GOT3 (cell line): Measurements from ENCODE around the gene MPPED1.

Experiments used
- DNase-seq: peaks from one replicate; lab custom pipeline; 2025; ENCODE audit warnings: mixed read lengths; lab: John Stamatoyannopoulos, UW

MPPED1 gene

DNA sequence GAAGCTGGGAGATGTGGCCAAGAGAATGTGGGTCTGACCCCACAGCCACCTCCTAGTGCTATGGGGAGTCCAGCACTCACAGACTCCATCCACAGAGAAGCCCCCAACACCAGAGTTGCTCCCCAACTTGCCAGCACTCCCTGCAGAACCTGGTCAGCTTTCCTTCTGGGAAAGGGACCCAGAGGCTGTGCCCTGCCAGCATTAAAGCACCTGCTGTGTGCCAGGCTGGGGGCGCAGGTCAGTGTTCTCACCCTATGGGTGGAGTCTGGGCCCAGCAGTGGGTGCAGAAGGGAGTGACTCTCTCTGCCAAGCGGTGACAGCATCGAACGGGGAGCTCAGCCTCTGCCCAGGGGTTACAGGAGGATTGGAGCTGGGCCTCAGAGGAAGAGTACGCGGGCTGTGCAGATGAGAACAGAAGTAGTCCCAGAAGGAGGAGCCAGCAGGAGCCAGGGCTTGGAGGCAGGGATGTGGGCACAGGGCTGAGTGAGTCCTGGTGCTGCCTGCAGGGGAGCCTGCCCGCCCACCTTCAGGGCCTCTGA lies 114.4 kb downstream of the MPPED1 start:
- DNase-seq: no peak

DNA sequence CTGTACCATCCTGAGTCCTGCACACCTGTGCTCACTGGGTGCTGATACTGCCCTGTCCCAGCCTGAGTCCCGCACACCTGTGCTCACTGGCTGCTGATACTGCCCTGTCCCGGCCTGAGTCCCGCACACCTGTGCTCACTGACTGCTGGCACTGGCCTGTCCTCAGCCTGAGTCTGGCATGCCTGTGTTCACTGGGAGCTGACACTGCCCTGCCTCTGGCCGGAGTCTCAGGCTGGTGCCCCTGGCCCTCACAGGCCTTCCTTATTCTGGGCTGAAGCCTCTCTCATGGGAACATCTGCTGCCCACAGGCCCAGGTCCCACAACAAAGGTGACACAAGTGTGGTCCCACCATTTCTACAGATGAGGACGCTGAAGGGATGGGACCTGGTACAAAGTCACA lies 115.1 kb downstream of the MPPED1 start:
- no peak for DNase-seq

DNA sequence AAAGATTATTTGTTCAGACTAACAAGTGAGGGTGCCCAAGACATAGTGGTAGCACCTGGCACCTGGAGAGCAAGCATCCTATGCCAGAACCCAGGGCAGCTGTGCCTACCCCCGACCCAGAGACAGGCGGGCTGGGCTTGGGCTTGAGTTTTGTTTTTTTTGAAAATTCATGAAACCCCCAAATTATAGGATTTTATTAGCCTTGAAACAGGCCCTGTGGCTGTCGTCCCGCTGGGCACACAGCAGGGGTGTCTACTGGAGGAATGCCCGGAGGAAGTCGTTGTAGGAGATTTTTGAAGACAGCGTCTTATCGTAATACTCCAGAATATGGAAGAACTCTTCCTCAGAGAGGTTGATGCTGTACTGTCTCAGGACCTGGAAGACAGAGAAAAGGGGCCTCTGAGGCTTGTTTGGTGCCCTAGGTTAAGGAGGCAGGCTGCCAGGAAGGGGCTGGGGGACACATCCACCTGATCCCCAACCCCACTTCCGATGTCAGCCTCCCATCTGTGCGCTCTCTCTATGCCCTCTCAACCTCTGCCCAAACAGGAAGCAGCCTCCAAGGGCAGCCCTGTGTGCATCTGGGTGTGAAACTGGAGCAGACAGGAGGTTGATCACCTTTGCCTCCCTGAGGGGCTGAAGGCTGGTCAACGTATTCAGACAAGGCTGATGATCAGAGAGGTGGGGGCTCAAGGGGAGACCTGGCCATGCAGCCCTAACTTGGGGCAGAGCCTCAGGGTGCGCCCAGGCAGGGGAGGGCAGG lies 117.0 kb downstream of the MPPED1 start:
- no peak for DNase-seq

DNA sequence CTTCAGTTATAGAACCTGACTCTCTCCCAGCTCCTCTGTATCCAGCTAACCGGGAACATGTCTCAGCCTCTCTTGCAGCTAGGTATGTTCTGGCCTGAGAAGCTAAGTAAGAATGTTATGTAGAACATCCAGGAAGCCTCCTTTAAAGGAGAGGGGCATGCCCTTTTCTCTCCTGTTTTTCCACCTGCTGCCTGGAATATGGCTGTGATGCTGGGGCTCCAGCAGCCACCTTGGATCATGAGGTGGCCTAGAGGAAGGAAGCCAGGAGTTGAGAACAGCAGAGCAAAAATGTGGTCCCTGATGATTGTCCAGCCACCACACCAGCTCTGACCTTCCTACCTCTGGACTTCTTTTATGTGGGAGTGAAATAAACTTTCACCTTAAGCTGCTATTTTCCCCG lies 117.6 kb downstream of the MPPED1 start:
- DNase-seq: no peak

DNA sequence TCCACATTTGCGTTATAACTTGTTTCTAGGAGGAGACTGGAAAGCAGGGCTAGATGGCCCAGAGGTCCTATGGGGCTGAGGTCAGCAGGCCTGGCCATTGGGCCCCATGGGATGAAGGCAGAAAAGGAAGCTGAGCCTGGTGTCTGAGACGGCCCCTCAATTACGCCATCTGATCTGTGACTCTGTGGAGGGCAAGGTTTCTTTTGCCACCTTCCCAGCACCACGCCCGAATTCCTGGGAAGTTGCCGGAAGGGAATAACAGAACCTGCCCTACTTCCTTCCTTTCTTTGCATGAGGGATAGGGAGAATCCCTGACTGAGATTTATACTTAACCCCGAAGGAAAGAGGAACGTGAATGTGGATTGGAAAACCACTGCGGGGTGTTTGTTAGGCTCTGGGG lies 118.1 kb downstream of the MPPED1 start:
- DNase-seq: no peak

DNA sequence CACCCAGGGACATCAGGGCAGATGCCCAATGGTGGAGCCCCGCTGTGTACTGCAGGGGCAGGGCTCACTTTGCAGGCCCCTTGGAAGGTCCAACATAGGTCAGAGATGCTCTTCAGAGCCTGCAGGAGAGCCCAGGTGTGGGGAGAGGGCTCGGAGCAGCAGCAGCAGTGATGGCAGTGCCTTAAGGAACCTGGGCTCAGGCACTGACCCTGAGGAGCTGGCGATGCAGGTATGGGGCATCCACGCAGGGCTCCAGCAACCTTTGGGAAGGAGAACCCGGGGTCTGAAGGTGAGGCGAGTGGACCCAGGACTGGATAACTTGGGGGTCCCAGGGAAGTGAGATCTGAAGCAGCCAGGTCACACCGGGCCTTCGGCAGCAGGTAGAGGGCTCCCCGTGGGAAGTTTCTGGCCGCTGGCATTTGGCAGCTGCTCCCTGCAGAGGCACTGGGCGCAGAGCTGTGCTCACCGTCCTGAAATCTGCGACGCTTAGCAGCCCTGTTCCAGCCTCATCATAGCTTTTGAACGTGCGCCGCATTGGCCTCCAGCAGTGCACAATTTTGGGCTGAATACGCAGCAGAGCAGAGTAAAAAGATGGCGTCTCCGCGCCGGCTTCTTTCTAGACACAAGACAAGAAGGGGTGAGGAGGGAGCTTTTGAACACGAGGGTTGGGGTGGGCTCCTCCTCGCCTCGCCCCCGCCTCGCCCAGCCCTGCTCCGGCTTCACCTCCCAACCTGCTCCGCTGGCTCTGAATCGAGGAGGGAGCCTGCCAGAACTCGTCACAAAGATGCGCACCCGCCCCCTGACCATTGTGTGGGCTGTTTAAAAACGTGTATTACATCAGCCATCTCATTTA lies 118.8 kb downstream of the MPPED1 start:
- DNase-seq: no peak

DNA sequence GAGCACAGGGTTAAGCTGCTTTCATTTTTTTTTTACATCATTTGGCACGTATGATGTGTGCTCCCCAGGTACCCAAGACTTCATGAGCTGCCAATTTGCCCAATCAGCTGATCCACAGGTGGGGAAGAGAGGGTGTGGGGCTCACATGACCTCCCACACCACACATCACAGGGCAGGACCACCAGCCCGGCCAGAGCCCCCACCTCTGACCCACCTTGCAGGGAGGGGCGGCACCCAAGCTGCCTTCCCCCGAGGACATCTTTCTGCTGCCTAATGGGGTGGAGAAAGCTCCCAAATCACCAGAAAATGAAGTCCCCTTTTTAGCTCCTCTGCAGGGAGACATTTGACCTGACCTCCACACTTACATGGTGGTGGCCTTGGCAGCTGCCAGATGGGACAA lies 119.8 kb downstream of the MPPED1 start:
- no peak for DNase-seq

DNA sequence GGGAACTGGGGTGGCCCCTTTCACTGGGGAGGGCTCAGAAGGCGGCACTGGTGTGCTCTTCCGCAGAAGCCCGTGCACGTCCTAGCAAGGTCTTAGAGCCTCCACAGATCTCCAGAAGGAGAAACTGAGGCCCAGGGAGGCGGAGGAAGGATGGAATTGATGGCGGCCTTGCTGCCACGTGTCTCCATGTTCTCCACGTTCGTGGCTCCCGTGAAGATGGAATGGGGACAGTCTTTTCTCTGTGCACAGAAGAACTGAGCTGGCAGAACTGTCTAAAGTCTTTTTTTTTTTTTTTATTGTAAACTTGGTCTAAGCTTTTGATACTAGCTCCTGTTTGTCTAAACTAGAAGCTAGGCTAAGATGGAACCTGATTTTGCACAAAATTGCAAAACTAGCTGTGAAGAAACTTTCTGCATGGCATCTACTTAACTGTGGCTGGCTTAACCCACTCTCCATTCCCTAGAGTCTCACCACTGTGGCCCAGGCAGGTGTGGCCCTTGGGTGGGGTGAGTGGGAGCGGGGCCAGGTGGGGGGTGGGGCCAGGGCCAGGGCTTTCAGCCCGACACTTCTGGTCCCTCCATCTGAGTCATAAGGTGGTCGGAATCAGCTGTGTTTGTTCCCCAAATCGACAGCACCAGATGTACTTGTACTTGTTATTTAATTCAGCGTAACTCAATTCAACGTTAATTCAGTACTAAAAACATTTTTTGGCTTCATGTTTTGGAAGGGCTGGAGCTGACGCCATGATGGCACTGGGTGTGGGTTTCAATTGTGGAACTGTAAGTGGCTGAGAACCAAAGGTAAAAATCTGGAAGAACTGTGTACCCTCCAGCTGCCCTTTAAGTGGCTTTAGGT lies 120.7 kb downstream of the MPPED1 start:
- DNase-seq: no peak

DNA sequence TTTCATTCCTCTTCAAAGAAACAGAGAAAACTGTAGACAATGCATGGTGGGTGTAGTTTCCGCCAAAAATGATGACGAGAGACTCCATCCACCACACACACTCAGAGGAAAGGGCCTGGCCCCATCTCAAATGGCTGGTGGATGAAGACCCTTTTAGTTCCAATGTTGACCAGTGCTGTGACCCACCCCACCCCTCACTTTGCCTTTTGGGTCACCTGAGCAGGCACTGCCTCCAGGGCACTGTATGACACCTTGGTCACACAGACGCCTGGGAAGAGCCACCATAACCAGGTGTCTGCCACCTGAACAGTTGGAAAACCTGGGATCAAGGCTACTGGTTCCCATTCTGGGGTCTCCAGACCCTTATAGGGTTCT lies 121.3 kb downstream of the MPPED1 start:
- no peak for DNase-seq

DNA sequence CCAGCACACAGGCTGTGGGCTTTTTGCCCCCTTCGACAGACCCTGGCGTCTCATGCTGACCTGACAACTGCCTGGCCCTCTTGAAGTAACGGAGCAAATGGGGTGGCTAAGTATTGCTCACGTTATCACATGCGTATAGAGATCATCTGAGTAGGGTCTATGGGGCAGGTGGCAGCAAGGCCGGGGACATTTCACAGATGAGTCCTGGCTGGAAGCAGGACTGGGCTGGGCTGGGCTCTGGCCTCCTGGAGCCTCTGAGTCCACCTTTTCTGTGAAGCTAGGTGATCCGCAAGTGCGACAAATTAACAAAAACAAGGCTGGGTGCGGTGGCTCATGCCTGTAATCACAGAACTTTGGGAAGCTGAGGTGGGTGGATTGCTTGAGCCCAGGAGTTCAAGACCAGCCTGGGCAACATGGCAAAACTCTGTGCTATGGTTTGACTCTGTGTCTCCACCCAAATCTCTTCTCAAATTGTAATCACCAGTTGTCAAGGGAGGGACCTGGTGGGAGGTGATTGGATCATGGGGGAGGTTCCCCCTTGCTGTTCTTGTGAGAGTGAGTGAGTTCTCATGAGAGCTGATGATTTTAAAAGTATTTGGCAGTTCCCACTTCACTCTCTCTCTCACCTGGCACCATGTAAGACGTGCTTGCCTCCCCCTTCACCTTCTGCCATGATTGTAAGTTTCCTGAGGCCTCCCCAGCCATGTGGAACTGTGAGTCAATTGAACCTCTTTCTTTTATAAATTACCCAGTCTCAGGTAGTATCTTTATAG lies 122.0 kb downstream of the MPPED1 start:
- no peak for DNase-seq

DNA sequence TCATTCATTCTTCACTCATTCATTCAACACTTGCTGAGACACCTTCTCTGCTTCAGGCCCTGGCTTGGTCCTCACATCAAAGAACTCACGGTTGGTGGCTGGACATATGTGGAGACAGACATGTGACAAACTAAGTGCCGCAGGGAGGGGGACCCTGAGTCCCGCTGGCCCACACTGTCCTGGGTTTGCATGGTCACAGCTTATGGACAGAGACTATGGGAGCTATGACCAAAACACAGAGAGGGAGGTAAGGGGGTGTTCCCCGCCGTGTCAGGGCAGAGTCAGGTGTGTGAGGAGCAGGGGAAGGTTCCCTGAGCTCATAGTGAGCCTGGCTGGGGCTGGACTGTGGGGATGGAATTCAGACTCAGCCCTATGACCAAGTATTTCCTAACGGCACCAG lies 123.1 kb downstream of the MPPED1 start:
- DNase-seq: no peak

DNA sequence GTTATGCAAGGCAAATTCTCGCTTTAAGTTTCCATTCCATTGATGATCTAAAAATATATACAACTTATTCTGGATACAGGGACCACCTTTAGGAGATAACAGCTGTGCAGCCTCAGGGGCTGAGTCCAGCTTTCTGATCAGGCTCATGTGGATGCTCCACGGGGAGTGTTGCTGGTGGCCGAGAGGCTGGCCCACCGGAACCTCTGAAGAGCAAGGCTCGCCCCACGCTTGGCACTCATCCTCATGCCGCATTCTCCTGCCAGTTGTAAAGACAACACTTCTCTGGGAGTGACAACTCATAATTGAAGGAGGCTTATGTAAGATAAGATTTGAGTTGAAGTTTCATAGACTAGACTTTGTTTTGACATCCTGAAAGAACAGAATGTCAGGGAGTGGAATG lies 123.5 kb downstream of the MPPED1 start:
- DNase-seq: no peak

DNA sequence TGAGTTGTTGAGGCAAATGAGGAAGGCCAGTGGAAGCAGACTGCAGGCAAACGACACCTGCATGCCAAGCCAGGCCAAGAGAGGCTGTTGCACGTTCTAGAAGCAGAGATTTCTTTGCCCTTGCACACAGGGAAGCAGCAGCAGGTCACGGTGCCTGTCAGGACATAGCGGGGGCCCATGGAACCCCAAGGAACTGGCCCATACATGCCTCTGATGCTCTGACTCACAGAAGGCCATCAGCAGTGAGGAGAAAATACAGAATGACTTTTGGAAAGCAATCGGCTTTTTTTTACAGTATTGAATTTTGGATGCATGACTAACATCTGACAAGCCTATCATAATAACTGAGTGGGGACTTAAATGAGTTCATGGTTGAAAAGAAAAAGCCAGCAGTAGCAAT lies 123.9 kb downstream of the MPPED1 start:
- no peak for DNase-seq

DNA sequence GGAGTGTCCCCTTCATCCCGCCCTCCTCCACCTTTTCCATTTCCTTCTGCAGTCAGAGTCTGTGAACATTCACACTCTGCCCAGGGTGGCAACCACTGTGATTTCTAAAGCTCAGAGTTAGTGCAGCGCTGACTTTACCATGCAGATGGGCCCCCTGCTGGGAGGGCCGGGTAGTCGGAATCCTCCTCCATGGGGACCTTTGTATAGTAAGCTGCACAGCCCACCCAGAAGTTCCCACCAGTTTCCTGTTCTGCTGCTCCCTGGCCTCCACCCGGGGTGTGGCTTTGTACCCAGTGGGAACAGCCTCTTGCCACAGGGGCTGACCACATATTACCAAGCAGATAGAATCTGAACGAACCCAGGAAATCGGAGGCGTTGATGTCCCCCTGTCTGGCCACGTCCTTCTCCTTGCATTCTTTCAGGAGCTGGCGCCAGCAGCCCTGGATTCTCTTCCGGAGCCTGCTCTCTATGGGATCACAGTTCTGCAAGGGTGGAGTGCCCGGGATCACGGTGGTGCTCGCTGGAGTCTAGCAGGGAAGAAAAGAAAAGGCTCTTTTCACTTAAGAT lies 125.3 kb downstream of the MPPED1 start:
- DNase-seq: no peak

DNA sequence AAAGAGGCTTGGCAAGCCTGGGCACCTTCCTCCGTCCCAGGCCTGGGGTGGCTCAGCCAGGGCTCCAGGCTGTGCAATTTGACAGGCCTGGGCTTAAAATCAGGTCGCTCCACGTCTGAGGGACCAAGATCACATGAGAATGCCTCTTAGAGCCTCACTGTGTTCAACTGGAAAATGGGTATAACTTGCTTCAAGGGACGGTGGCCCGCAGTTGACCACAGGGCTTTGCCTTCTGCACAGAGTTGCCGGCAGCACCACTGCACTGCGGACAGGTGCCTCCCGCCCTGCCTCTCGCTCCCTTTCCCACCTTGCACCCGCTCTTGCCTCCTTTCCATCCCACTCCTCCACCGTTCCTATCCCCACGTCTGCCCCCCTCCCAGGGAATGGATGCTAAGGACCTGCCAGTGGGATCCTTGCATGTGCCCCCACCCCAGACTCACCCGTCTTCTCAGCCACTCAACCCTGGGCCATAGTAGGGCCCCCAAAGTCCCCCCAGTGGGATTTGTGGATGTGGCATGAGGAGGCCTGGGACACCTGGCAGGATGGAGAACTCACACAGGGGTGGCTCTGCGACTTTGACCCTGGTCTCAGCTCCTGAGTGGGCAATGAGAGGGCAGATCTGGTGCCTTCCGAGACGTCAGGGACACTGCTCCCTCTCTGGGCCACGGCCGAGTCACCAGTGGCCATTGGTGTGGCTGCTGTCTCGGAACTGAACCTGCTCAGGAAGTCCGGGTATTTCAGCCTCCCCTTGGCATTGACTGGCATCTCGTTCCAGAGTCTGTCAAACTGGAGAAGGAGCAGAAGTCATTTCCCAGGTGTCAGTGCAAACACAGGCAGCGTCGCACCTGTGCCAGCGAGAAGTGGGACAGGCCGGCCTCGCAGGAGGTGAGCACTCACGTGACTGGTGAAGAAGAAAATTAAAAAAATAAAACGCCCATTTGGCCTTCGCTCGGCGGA lies 128.0 kb downstream of the MPPED1 start:
- no peak for DNase-seq

DNA sequence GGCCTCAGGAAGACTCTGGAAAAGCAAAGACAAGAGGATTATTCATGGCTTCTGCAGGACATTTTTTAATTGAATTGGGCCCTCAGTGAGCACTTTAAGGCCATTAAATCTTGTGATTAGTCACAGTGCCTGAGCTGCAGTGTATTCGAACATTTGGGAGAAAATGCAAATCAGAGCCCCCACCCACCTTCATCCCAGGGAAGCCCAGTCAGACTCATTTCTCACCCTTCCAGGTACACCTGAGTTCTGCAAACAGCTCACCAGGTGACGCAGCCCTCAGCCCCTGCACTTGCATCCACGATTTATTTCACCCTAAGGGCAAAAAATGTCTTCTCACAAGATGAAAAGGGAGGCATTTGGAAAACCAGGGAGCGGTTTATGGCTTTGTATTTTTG lies 128.7 kb downstream of the MPPED1 start:
- no peak for DNase-seq

DNA sequence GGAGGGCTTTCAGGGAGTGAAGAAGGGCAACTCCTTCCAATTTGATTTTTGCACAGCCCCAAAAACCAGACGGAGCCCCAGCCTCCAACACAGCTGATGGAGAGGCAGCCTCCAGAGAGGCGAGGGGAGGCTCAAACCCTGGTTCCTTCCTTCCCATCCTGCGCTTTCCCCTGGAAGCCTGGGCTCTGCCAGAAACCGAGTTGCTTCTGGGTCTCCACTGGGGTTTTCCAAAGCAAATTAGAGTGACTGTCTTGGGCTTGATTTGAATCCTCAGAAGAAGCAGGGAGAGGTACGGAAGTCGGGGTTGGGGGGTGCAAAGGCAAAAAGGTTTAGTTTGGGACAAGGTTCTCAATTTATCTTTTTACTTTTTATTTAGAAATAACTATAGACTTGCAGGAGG lies 129.2 kb downstream of the MPPED1 start:
- DNase-seq: no peak

DNA sequence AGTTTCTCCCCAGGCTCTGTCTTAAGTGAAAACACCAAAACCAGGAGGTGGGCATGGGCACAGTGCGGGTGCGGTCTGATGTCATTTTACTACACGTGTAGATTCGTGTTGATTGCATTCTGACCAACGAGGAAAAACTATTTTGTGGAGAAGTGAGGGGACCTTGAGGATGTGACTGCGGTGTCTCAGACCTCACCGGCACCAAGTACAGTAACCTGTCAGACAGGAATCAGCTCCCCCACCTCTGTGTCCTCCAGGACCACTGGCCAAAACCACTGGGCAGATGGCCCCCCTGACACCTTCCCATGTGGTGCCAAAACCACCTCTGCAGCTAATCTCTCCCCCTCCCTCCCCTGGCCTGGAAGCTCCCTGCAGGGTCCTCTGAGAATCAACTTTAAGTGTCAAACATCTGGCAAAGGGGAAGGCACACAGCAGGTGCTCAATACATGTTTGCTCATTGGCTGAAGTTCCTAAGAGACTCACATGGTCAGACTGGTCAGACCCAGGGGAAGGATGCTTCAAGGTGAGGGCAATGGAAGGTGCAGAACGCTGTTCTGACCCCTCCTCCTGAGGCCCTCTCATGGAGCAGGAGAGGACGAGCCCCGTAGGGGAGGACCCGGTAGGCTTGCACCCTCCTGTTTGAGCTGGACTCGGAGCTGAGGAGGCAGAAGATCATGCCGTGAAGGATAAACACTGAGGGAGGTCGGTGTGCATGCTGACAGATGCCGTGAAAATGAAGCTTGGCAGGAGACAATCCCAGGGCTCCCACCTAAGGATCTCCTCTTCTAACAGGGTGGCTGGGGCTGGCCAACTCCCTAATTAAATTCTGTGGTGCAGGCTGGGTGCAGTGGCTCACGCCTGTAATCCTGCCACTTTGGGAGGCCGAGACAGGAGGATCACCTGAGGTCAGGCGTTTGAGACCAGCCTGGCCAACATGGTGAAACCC lies 129.9 kb downstream of the MPPED1 start:
- no peak for DNase-seq
